Mucosa of rectum (tissue), 2 donors: Measurements from ENCODE around the gene ALOX12.

ENCODE experiments used
- H3K27ac ChIP-seq, 2 donors: one replicate each; pipeline ENCODE4 v1.7.0; 2013; ENCODE audit warnings: inconsistent platforms in 2 of 2, low read depth in 2 of 2, low read length in 2 of 2
- H3K27me3 ChIP-seq, 2 donors: one replicate each; pipeline ENCODE4 v1.7.0; 2013; ENCODE audit warnings: low read length in 2 of 2; ENCODE audit not compliant: control insufficient read depth in 2 of 2, insufficient read depth in 2 of 2
- H3K36me3 ChIP-seq, 2 donors: one replicate each; pipeline ENCODE4 v1.7.0; 2013; ENCODE audit warnings: low read length in 2 of 2; ENCODE audit not compliant: control insufficient read depth in 2 of 2, insufficient read depth in 2 of 2
- H3K4me1 ChIP-seq, 2 donors: one replicate each; pipeline ENCODE4 v1.7.0; 2013; ENCODE audit warnings: low read length in 2 of 2, mild to moderate bottlenecking in 1 of 2; ENCODE audit not compliant: control insufficient read depth in 2 of 2, insufficient read depth in 2 of 2
- H3K4me3 ChIP-seq, 2 donors: one replicate each; pipeline ENCODE4 v1.7.0; 2013; ENCODE audit warnings: low read length in 2 of 2
- H3K9ac ChIP-seq, 2 donors: one replicate each; pipeline ENCODE4 v1.7.0; 2013; ENCODE audit warnings: low read length in 2 of 2, low read depth in 1 of 2, mild to moderate bottlenecking in 1 of 2
- H3K9me3 ChIP-seq, 2 donors: one replicate each; pipeline ENCODE4 v1.7.0; 2013; ENCODE audit warnings: low read length in 2 of 2; ENCODE audit not compliant: control insufficient read depth in 2 of 2
- donor health status: healthy.
- donor health status: Normal muscosa, but diverticular disease.

Gene ALOX12

GRCh38 chr17:7020894-7021664 lies 25.2 kb downstream of the ALOX12 start:
- H3K4me3 ChIP-seq = no peak overlapping the region
- H3K4me1 ChIP-seq = peaks cover 19 to 27% of the 10 kb centered on the region in 2 donors
- peak overlapping the region in 1 of 2 donors; percentile 80 for H3K27ac ChIP-seq
- no peaks in the 10 kb centered on the region for H3K9me3 ChIP-seq
- peak overlapping the region; percentile 58 to 63 for H3K9ac ChIP-seq
- peaks cover 0 to 3% of the 10 kb centered on the region in 2 donors for H3K36me3 ChIP-seq
- no peaks in the 10 kb centered on the region for H3K27me3 ChIP-seq

DNA sequence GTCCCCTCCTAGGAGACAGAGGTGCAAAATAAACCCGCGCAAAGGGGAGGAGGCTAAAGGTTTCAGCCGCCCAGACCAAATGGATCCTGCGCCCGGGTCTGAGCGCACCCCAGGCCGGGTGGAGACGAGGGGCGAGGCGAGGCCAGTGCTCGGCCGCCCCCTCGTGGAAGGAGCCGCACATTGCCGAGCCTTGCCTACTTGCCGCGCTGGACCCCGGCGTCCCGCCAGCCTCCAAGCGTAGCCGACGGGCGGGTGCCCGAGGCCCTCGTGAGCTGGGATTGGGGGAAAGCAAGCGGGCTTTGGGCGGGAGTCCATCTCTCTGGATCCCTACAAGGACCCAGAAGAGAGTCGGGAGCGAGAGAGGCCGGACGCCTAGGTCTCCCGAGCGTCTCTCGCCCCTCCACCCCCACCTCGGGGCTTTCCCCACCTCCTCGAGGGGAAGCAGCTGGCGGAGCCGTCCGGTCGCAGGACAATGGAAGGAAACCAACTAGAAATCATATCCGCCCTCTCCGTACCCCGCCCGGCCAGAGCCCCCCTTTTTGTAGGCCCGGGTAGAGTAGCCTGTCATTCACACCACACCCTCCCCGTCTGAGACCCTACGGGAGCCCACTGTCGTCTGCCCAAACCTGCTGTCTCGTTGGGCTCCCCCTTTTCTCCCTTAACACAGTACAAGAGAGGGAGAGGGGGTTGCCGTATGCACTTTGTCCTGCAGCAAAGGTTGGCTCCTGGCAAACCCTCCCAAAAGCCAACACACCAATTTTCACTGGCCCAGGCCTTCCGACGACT lies 26.3 kb downstream of the ALOX12 start:
- Histone ChIP-seq H3K4me3 (peak overlapping the region; percentile 32 to 54), H3K27ac (peak overlapping the region; percentile 40 to 79), H3K27me3 (no peaks in the 10 kb centered on the region), H3K4me1 (peaks cover 17 to 25% of the 10 kb centered on the region in 2 donors), H3K9ac (peak overlapping the region; percentile 58 to 63), H3K9me3 (no peaks in the 10 kb centered on the region), H3K36me3 (no peaks in the 10 kb centered on the region)

GRCh38 chr17:7022781-7023571 lies 27.1 kb downstream of the ALOX12 start, which contains the start of gene BCL6B:
Gene BCL6B (plus strand): TSS chr17:7023050. CDS start chr17:7023672, 622 bp downstream.
- peak within 1 kb of the TSS; percentile 60 to 62 for H3K4me3 ChIP-seq

GRCh38 chr17:7023576-7024401 lies 27.9 kb downstream of the ALOX12 start:
- Histone ChIP-seq H3K27me3 (no peaks in the 10 kb centered on the region), H3K4me1 (peaks cover 13 to 24% of the 10 kb centered on the region in 2 donors), H3K36me3 (no peaks in the 10 kb centered on the region), H3K9ac (peak overlapping the region; percentile 62 to 63), H3K4me3 (peak overlapping the region; percentile 60 to 62), H3K9me3 (no peaks in the 10 kb centered on the region), H3K27ac (peak overlapping the region; percentile 40 to 79)

More at GRCh38 chr17:7022781-7023571, 27.1 kb downstream of the ALOX12 start, which contains the start of gene BCL6B:
- peaks cover 13 to 24% of the 10 kb centered on the region in 2 donors for H3K4me1 ChIP-seq
- H3K9ac ChIP-seq = peak within 1 kb of the TSS; percentile 62 to 63
- H3K27me3 ChIP-seq = no peaks in the 10 kb centered on the region
- peak within 1 kb of the TSS; percentile 40 to 79 for H3K27ac ChIP-seq
- H3K9me3 ChIP-seq = no peaks in the 10 kb centered on the region
- H3K36me3 ChIP-seq = no peaks in the 10 kb centered on the region

GRCh38 chr17:7024402-7024785 lies 28.5 kb downstream of the ALOX12 start:
- H3K27ac ChIP-seq = no peak overlapping the region
- H3K9ac ChIP-seq = no peak overlapping the region
- H3K36me3 ChIP-seq = no peaks in the 10 kb centered on the region
- peaks cover 13 to 24% of the 10 kb centered on the region in 2 donors for H3K4me1 ChIP-seq
- H3K4me3 ChIP-seq = no peak overlapping the region
- H3K27me3 ChIP-seq = no peaks in the 10 kb centered on the region
- no peaks in the 10 kb centered on the region for H3K9me3 ChIP-seq

- Histone ChIP-seq H3K9me3 (no peaks in the 10 kb centered on the region), H3K4me1 (peaks cover 13 to 19% of the 10 kb centered on the region in 2 donors), H3K27me3 (no peaks in the 10 kb centered on the region)
Measured at GRCh38 chr17:7025245-7025644, 29.4 kb downstream of the ALOX12 start.

GRCh38 chr17:7026471-7027115 lies 30.7 kb downstream of the ALOX12 start:
- Histone ChIP-seq H3K9me3 (no peaks in the 10 kb centered on the region), H3K27me3 (no peaks in the 10 kb centered on the region), H3K9ac (no peak overlapping the region), H3K4me3 (no peak overlapping the region), H3K4me1 (peaks cover 13 to 16% of the 10 kb centered on the region in 2 donors), H3K36me3 (no peaks in the 10 kb centered on the region), H3K27ac (no peak overlapping the region)

More at GRCh38 chr17:7025245-7025644, 29.4 kb downstream of the ALOX12 start:
- Histone ChIP-seq H3K27ac (no peak overlapping the region), H3K36me3 (no peaks in the 10 kb centered on the region), H3K4me3 (no peak overlapping the region), H3K9ac (no peak overlapping the region)

GRCh38 chr17:7027335-7027734 lies 31.5 kb downstream of the ALOX12 start:
- Histone ChIP-seq H3K36me3 (no peaks in the 10 kb centered on the region), H3K4me3 (no peak overlapping the region), H3K4me1 (peaks cover 6 to 10% of the 10 kb centered on the region in 2 donors), H3K9ac (no peak overlapping the region), H3K27me3 (no peaks in the 10 kb centered on the region), H3K9me3 (no peaks in the 10 kb centered on the region), H3K27ac (no peak overlapping the region)

GRCh38 chr17:7029096-7029495 lies 33.2 kb downstream of the ALOX12 start:
- Histone ChIP-seq H3K4me3 (no peak overlapping the region), H3K27me3 (no peaks in the 10 kb centered on the region), H3K4me1 (no peaks in the 10 kb centered on the region), H3K9me3 (no peaks in the 10 kb centered on the region), H3K27ac (peak overlapping the region in 1 of 2 donors; percentile 23), H3K36me3 (no peaks in the 10 kb centered on the region), H3K9ac (no peak overlapping the region)
